DND-41 (cell line): ENCODE measurements around the gene USP35.

Source experiments
- ATAC-seq: fragments of 200-7000 bp; cut with Tn5 transposase; 3 replicates; pipeline ENCODE4 v1.9.1; 2021; ENCODE audit warnings: low read depth; ENCODE audit not compliant: insufficient read depth
- DNase-seq: peaks from one replicate; pipeline ENCODE4 v3.0.0-alpha.2; 2020
- H2AFZ ChIP-seq: 2 replicates; pipeline ENCODE4 v1.6.0; 2012; ENCODE audit warnings: low read depth, low read length
- H3K27ac ChIP-seq: 2 replicates; pipeline ENCODE4 v1.5.1; 2012; ENCODE audit warnings: low read length, inconsistent platforms
- H3K27me3 ChIP-seq: fragments of 200-600 bp; sonication (generic); 2 replicates; pipeline ENCODE4 v1.6.0; 2012; ENCODE audit warnings: low read length, mild to moderate bottlenecking, inconsistent platforms; ENCODE audit not compliant: insufficient read depth, poor library complexity
- H3K36me3 ChIP-seq: 2 replicates; pipeline ENCODE4 v1.5.1; 2012; ENCODE audit warnings: low read length, inconsistent platforms; ENCODE audit not compliant: insufficient read depth
- H3K4me1 ChIP-seq: 2 replicates; pipeline ENCODE4 v1.5.1; 2012; ENCODE audit warnings: mild to moderate bottlenecking, low read length; ENCODE audit not compliant: insufficient read depth
- H3K4me2 ChIP-seq: 2 replicates; pipeline ENCODE4 v1.6.0; 2012; ENCODE audit warnings: mild to moderate bottlenecking, moderate library complexity, low read length, inconsistent platforms; ENCODE audit not compliant: insufficient read depth
- H3K4me3 ChIP-seq, 2 experiments: fragments of 200-600 bp in 1 of 2; shearing (Covaris generic) in 1 of 2; 2 replicates each; pipeline ENCODE4 v1.5.1; 2012 to 2016; ENCODE audit warnings: inconsistent platforms in 2 of 2, low read length in 2 of 2, mild to moderate bottlenecking in 2 of 2, low read depth in 1 of 2, moderate library complexity in 1 of 2
- H3K79me2 ChIP-seq: 2 replicates; pipeline ENCODE4 v1.6.0; 2012; ENCODE audit warnings: low read length, inconsistent platforms; ENCODE audit not compliant: insufficient read depth
- H3K9ac ChIP-seq: 2 replicates; pipeline ENCODE4 v1.6.0; 2012; ENCODE audit warnings: low read depth, mild to moderate bottlenecking, inconsistent platforms, low read length, moderate library complexity
- H3K9me3 ChIP-seq: 2 replicates; pipeline ENCODE4 v1.5.1; 2012; ENCODE audit warnings: low read length, moderate library complexity, mild to moderate bottlenecking, inconsistent platforms; ENCODE audit not compliant: insufficient read depth, severe bottlenecking
- H4K20me1 ChIP-seq: 2 replicates; pipeline ENCODE4 v1.6.0; 2012; ENCODE audit warnings: low read length; ENCODE audit not compliant: insufficient read depth
- EZH2 ChIP-seq: IDR thresholded peaks from 3 replicates; pipeline ENCODE4 v1.6.1; 2012; ENCODE audit warnings: borderline replicate concordance, low read depth, mild to moderate bottlenecking, moderate library complexity, low read length, inconsistent platforms; ENCODE audit not compliant: severe bottlenecking
- TF ChIP-seq, protein P1 (sequence below): IDR thresholded peaks from 2 replicates; pipeline ENCODE4 v1.5.1; 2012; ENCODE audit warnings: borderline replicate concordance, low read length, moderate library complexity, mild to moderate bottlenecking; ENCODE audit not compliant: poor library complexity, severe bottlenecking; ENCODE audit errors: extremely low read depth

The USP35 gene

DNA sequence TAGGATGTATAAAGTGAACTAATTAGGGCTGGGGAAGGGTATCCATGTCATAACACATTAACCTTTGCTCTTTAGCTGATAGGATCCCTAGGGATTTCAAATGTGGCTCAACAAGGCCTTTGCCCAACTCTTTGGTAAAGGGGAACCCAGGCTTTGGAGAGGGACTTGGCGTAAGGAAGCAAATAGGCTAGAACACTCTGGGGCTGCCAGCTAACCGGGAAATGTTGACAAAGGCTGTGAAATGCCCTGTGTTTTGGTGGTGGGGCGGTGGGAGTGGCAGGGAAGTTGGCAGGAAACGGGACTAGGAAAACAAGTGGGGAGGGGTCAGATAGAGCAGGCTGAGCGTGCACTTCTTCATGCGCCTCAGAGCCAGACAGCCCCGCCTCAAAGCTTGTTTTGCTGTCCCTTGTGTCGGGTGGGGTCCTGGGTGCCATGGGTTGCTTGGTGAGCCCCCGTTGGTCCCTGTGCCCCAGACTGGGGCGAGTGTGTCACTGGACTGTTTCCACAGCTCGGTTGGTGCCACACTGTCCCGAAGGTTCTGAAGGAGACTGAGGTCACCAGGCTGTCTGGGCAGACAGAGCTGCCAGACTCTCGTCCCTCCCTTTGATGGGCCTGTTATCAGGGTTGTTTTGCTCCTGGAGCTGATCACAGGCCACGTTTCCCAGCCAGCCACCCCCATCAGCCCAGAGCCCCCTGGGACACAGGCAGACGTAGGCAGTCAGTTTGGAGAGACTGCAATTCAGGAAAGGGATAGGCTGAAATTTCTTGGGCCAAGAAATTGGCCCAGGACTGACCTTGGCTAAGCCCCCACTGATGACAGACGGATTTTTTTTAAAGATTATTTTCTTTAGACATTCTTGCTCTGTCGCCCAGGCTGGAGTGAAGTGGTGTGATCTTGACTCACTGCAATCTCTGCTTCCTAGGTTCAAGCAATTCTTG is 19.9 kb upstream of the USP35 start:
- no peak overlapping the region for H3K27ac ChIP-seq

DNA sequence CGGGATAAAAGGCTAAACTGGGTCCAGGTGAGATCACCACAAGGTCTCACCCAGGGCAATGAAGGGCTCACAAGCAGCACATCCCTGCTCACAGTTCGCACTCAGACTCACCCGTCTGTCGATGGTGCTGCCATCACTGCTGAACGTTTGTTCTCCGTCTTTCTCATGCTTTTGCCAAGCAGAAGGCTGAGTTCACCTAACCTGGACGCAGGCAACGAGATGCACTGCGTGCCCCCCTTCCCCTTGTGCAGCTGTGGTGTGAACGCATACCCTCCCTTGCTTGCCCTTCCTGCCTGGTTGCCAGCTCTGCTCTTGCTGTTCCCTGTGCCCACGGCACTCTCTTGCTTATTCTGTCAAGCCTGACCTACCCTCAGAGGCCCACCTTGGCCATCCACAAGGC is 18.3 kb upstream of the USP35 start:
- no peak for TF ChIP-seq EZH2
- TF ChIP-seq, protein P1, sequence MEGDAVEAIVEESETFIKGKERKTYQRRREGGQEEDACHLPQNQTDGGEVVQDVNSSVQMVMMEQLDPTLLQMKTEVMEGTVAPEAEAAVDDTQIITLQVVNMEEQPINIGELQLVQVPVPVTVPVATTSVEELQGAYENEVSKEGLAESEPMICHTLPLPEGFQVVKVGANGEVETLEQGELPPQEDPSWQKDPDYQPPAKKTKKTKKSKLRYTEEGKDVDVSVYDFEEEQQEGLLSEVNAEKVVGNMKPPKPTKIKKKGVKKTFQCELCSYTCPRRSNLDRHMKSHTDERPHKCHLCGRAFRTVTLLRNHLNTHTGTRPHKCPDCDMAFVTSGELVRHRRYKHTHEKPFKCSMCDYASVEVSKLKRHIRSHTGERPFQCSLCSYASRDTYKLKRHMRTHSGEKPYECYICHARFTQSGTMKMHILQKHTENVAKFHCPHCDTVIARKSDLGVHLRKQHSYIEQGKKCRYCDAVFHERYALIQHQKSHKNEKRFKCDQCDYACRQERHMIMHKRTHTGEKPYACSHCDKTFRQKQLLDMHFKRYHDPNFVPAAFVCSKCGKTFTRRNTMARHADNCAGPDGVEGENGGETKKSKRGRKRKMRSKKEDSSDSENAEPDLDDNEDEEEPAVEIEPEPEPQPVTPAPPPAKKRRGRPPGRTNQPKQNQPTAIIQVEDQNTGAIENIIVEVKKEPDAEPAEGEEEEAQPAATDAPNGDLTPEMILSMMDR: no peak
- peaks cover 6% of the 10 kb centered on the region for H3K36me3 ChIP-seq
- DNase-seq (no peak), ATAC-seq (no peak)
- no peak overlapping the region for H3K9ac ChIP-seq
- H3K79me2 ChIP-seq: no peaks in the 10 kb centered on the region
- no peaks in the 10 kb centered on the region for H3K4me1 ChIP-seq
- no peaks in the 10 kb centered on the region for H3K9me3 ChIP-seq
- H3K27ac ChIP-seq: no peak overlapping the region
- no peak overlapping the region for H2AFZ ChIP-seq
- no peak overlapping the region for H3K4me3 ChIP-seq
- no peaks in the 10 kb centered on the region for H3K27me3 ChIP-seq
- no peaks in the 10 kb centered on the region for H4K20me1 ChIP-seq
- no peak overlapping the region for H3K4me2 ChIP-seq

More for the DNA sequence above, 19.9 kb upstream of the USP35 start:
- no peaks in the 10 kb centered on the region for H4K20me1 ChIP-seq
- no peak for TF ChIP-seq EZH2
- TF ChIP-seq, protein P1: no peak
- no peaks in the 10 kb centered on the region for H3K9me3 ChIP-seq
- H3K4me1 ChIP-seq: no peaks in the 10 kb centered on the region
- no peak overlapping the region for H3K9ac ChIP-seq
- no peak overlapping the region for H3K4me3 ChIP-seq
- DNase-seq: no peak
- no peak for ATAC-seq
- H3K36me3 ChIP-seq: peaks cover 3% of the 10 kb centered on the region
- H3K79me2 ChIP-seq: no peaks in the 10 kb centered on the region
- no peak overlapping the region for H2AFZ ChIP-seq
- H3K4me2 ChIP-seq: no peak overlapping the region
- H3K27me3 ChIP-seq: no peaks in the 10 kb centered on the region

DNA sequence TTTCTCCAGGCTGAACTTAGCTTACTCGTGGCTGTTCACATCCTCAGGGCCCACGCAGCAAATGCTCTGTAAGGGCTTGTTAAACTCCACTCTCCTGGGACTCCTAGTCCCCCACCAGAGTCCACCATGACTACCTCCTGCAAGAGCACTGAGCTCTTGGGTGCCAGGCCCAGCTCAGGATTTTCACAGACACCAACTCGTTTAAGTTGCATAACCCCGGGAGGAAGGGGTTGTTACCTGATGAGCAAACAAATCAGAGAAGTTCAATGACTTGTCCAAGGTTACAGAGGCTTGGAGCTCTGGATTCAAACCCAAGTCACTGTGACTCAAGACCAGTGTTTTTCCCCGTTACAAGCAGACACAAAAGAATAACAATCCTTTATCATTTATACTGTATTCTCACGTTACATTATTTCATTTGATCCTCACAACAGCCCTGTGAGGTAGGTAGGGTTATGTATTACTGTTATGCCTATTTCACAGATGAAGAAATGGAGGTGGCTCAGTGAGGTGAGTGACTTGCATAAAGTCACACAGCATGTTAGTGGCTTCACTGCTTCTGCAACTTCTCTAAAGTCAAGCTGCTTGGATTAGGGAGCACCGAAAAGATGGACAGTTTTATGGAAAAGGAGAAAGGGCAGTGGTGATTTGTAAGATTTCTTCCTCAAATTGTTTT is 17.7 kb upstream of the USP35 start:
- Histone ChIP-seq H3K4me3 (no peak overlapping the region), H3K9me3 (no peaks in the 10 kb centered on the region), H3K4me2 (no peak overlapping the region), H3K36me3 (peaks cover 6% of the 10 kb centered on the region), H4K20me1 (no peaks in the 10 kb centered on the region), H3K27ac (no peak overlapping the region), H3K4me1 (no peaks in the 10 kb centered on the region), H2AFZ (no peak overlapping the region), H3K27me3 (no peaks in the 10 kb centered on the region), H3K79me2 (no peaks in the 10 kb centered on the region), H3K9ac (no peak overlapping the region)
- DNase-seq: no peak
- no peak for ATAC-seq
- TF ChIP-seq, protein P1: no peak
- TF ChIP-seq EZH2: no peak
